Pancreas (tissue), 10 donors: ENCODE data around the gene IFNAR1. TPM values are rescaled to one million over a fixed set of nuclear protein-coding genes. Genes with fewer than 3 reads are reported as not detected.

ENCODE experiments used
- ATAC-seq, 4 donors: fragments of 200-7000 bp; cut with Tn5 transposase; one replicate each; pipeline versions ENCODE4 v1.8.0 to v1.9.1; 2020; ENCODE audit warnings: mild to moderate bottlenecking in 4 of 4, moderate library complexity in 4 of 4
- DNase-seq, 6 donors: peaks; one replicate each; pipeline ENCODE4 v3.0.0-alpha.2; 2020
- FAIRE-seq: peaks from 2 replicates; lab custom pipeline; 2012; peaks lifted over from hg19 to GRCh38; lab: Jason Lieb, UNC
- H3K27ac ChIP-seq, 4 donors: fragments of 200-600 bp; sonication (generic); 1 replicate in 3 of 4; 2 replicates in 1 of 4; pipeline versions ENCODE4 v1.5.0 to v1.8.0; 2020
- H3K27me3 ChIP-seq, 4 donors: fragments of 200-600 bp; one replicate each; pipeline ENCODE4 v1.8.0; 2021
- H3K36me3 ChIP-seq, 3 donors: fragments of 200-600 bp; sonication (generic) in 1 of 3; one replicate each; pipeline versions ENCODE4 v1.5.0 to v1.8.0; 2020 to 2021
- H3K4me1 ChIP-seq, 3 donors: fragments of 200-600 bp; one replicate each; pipeline ENCODE4 v1.8.0; 2021
- H3K4me3 ChIP-seq, 4 donors: fragments of 200-600 bp; sonication (generic) in 2 of 4; one replicate each; pipeline versions ENCODE4 v1.5.0 to v1.8.0; 2020 to 2021
- H3K9me3 ChIP-seq, 4 donors: fragments of 200-600 bp; one replicate each; pipeline ENCODE4 v1.8.0; 2021
- CTCF ChIP-seq, 4 donors: fragments of 200-600 bp; sonication (generic) in 3 of 4; IDR thresholded peaks; one replicate each; pipeline versions ENCODE4 v1.5.0 to v1.8.0; 2021; ENCODE audit warnings: antibody characterized with exemption in 4 of 4
- WGBS, 2 donors: extraction: QIAGEN DNeasy Blood & Tissue Kit; methylation state at CpG; one replicate each; pipeline ENCODE4 v1.1.7; 2013; 5-methylcytosine and 5-hydroxymethylcytosine counted together
- intact Hi-C, 3 donors: fragments of 100-400 bp; cut with DNase I; formaldehyde crosslinking; loops; one replicate each; pipeline versions ENCODE4 v1.11.1 to v1.14.2; 2022
- polyA plus RNA-seq, 2 donors: library from polyadenylated mRNA; stranded (reverse); fragments of 200-250 nt; gene quantifications; one replicate each; pipeline ENCODE4 v1.2.3, GENCODE V29; 2013
- total RNA-seq, 6 donors: library from RNA; stranded (reverse); fragmentation: NEBNext Ultra II Directional in 4 of 6; extraction: Animal tissue kit (Norgen Biotek cat#: 25700) in 4 of 6; gene quantifications; one replicate each; pipeline versions ENCODE4 v1.2.1 to v1.2.4, GENCODE V29; 2021 to 2023
- donor health status: healthy with polysubstance abuse.
- donor health status: DM: no; HTN: no; CAD: no; lungs with moderate emphysema.
- donor health status: DM: no; HTN: no; CAD: no.
- donor health status: control.
- donor health status: control.
- donor health status: Bipolar disorder and iron deficiency.
- donor health status: DM: yes; HTN: yes; CAD: no.
- donor health status: DM: no; HTN: no; CAD: no.
- donor health status: DM: no; HTN: no; CAD: no.
- donor health status: DM: yes; HTN: yes; CAD: no.

Gene IFNAR1
- total and polyA plus RNA-seq, 8 donors = 7.5 to 48.5 (median 23.1) TPM

- Histone ChIP-seq H3K9me3 (no peaks in the 10 kb centered on the region), H3K27me3 (no peaks in the 10 kb centered on the region), H3K27ac (no peak overlapping the region), H3K36me3 (peaks cover 0 to 4% (median 0%) of the 10 kb centered on the region in 3 donors), H3K4me1 (peaks cover 0 to 6% (median 4%) of the 10 kb centered on the region in 3 donors), H3K4me3 (no peak overlapping the region)
- intact Hi-C loops = no loop called here
- no peak for TF ChIP-seq CTCF (IDR thresholded peaks at IDR 0.05)
- no peak for DNase-seq
- FAIRE-seq = no peak
- 92 to 98% methylated on average over 6 of the region's 6 CpGs for WGBS, 2 donors
- ATAC-seq = no peak
Measured at GRCh38 chr21:33296156-33296555, 28.6 kb upstream of the IFNAR1 start.

- H3K4me1 ChIP-seq = peaks cover 0 to 14% (median 9%) of the 10 kb centered on the region in 3 donors
- intact Hi-C loops = no loop called here
- no peak for TF ChIP-seq CTCF (IDR thresholded peaks at IDR 0.05)
- ATAC-seq (peak in 2 of 4 donors; percentile 13 to 37), DNase-seq (no peak), FAIRE-seq (no peak)
- H3K27me3 ChIP-seq = no peaks in the 10 kb centered on the region
- H3K9me3 ChIP-seq = no peaks in the 10 kb centered on the region
- peak overlapping the region in 1 of 4 donors; percentile 6 for H3K27ac ChIP-seq
- H3K4me3 ChIP-seq = no peak overlapping the region
- WGBS, 2 donors = 91 to 95% methylated on average over 5 of the region's 5 CpGs
- H3K36me3 ChIP-seq = no peaks in the 10 kb centered on the region
Measured at GRCh38 chr21:33299181-33299752, 25.5 kb upstream of the IFNAR1 start.

GRCh38 chr21:33300701-33301631 is 23.8 kb upstream of the IFNAR1 start:
- peak in 3 of 4 donors; percentile 38 to 75 (median 64) for ATAC-seq
- peak in 1 of 6 donors; percentile 44 for DNase-seq
- WGBS, 2 donors = 62% methylated on average over 10 of the region's 10 CpGs
- Histone ChIP-seq H3K4me3 (no peak overlapping the region), H3K4me1 (peaks cover 0 to 14% (median 9%) of the 10 kb centered on the region in 3 donors), H3K27ac (peak overlapping the region; percentile 1 to 82 (median 42)), H3K36me3 (no peaks in the 10 kb centered on the region), H3K9me3 (no peaks in the 10 kb centered on the region), H3K27me3 (no peaks in the 10 kb centered on the region)
- intact Hi-C loops = no loop called here
- no peak for TF ChIP-seq CTCF (IDR thresholded peaks at IDR 0.05)
- no peak for FAIRE-seq

- Histone ChIP-seq H3K27me3 (no peaks in the 10 kb centered on the region), H3K9me3 (no peaks in the 10 kb centered on the region), H3K27ac (peak overlapping the region; percentile 1 to 82 (median 42)), H3K4me1 (peaks cover 0 to 14% (median 9%) of the 10 kb centered on the region in 3 donors), H3K36me3 (no peaks in the 10 kb centered on the region), H3K4me3 (no peak overlapping the region)
- FAIRE-seq = no peak
- no peak for DNase-seq
- TF ChIP-seq CTCF (IDR thresholded peaks at IDR 0.05) = no peak
- WGBS, 2 donors = 96 to 97% methylated on average over 2 of the region's 2 CpGs
- ATAC-seq = no peak
- intact Hi-C loops = no loop called here
Measured at GRCh38 chr21:33301632-33302002, 23.2 kb upstream of the IFNAR1 start.
